NT2/D1 (cell line): Measurements from ENCODE around the gene CRY1.
"Not testable (repeated sequence)": the region's sequence is repeated elsewhere in the genome, so short reads cannot be mapped to it uniquely, and the experiment has no call there.

Experiments used
- DNase-seq: peaks from one replicate; pipeline ENCODE4 v3.0.0-alpha.2; 2011; ENCODE audit warnings: low read depth, low spot score
- H3K27me3 ChIP-seq: 2 replicates; pipeline ENCODE4 v1.6.0; 2011; ENCODE audit warnings: mild to moderate bottlenecking; ENCODE audit not compliant: insufficient read length, insufficient read depth
- H3K36me3 ChIP-seq: 2 replicates; pipeline ENCODE4 v1.6.1; 2011; ENCODE audit warnings: mild to moderate bottlenecking, low read length, mixed read lengths; ENCODE audit not compliant: insufficient read depth, insufficient read length
- H3K4me1 ChIP-seq: 2 replicates; pipeline ENCODE4 v1.5.1; 2011; ENCODE audit not compliant: insufficient read depth, insufficient read length
- H3K4me3 ChIP-seq: 2 replicates; pipeline ENCODE4 v1.5.1; 2011; ENCODE audit warnings: low read depth; ENCODE audit not compliant: insufficient read length
- H3K9ac ChIP-seq: 2 replicates; pipeline ENCODE4 v1.6.0; 2011; ENCODE audit warnings: low read depth; ENCODE audit not compliant: insufficient read length
- H3K9me3 ChIP-seq: 2 replicates; pipeline ENCODE4 v1.5.1; 2011; ENCODE audit warnings: mild to moderate bottlenecking, low read length; ENCODE audit not compliant: insufficient read depth
- SUZ12 ChIP-seq: IDR thresholded peaks from 2 replicates; pipeline ENCODE4 v1.6.1; 2011; ENCODE audit not compliant: insufficient read length, insufficient read depth; ENCODE audit errors: extremely low read depth
- YY1 ChIP-seq: IDR thresholded peaks from 2 replicates; pipeline ENCODE4 v1.6.1; 2011; ENCODE audit not compliant: insufficient read length, insufficient read depth
- ZNF274 ChIP-seq: IDR thresholded peaks from 2 replicates; pipeline ENCODE4 v1.6.1; 2011; ENCODE audit warnings: mild to moderate bottlenecking, low read depth, low read length

CRY1 gene

GRCh38 chr12:107119091-107119490 is 25.7 kb upstream of the CRY1 start:
- no peak for TF ChIP-seq SUZ12
- no peak for TF ChIP-seq YY1
- TF ChIP-seq ZNF274: no peak
- peaks cover 7% of the 10 kb centered on the region for H3K9me3 ChIP-seq
- no peak overlapping the region for H3K4me3 ChIP-seq
- H3K9ac ChIP-seq: no peak overlapping the region
- H3K4me1 ChIP-seq: no peaks in the 10 kb centered on the region
- DNase-seq: no peak
- no peaks in the 10 kb centered on the region for H3K36me3 ChIP-seq
- no peaks in the 10 kb centered on the region for H3K27me3 ChIP-seq

DNA sequence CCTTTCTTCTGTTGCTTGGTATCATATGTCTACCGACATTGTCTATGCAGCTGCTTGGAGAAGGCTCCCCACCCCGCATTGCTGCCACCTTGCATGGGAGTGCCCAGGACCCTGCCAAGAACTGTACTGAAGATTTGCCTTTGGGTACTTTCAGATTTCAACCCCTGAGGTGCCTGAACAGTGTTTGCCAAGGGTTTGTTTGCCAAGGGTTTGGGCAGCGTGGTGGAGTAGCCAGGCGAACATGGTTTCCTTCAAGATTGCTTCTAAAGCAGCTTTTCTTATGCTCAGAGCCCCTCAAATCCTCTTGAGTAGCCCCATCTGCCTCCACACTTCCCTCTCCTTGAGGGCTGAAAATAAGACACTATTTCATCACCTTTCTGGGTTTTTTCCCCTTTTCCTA is 25.3 kb upstream of the CRY1 start:
- Histone ChIP-seq H3K9me3 (peaks cover 5% of the 10 kb centered on the region), H3K27me3 (no peaks in the 10 kb centered on the region), H3K4me1 (no peaks in the 10 kb centered on the region), H3K36me3 (no peaks in the 10 kb centered on the region), H3K4me3 (no peak overlapping the region), H3K9ac (no peak overlapping the region)
- TF ChIP-seq YY1 (no peak), SUZ12 (no peak), ZNF274 (no peak)
- DNase-seq: no peak

GRCh38 chr12:107115119-107115518 is 21.8 kb upstream of the CRY1 start:
- Histone ChIP-seq H3K9me3 (no peaks in the 10 kb centered on the region), H3K4me1 (no peaks in the 10 kb centered on the region), H3K27me3 (no peaks in the 10 kb centered on the region), H3K4me3 (no peak overlapping the region), H3K36me3 (no peaks in the 10 kb centered on the region), H3K9ac (no peak overlapping the region)
- TF ChIP-seq YY1: no peak
- no peak for TF ChIP-seq SUZ12
- no peak for TF ChIP-seq ZNF274
- DNase-seq: no peak

- Histone ChIP-seq H3K36me3 (no peaks in the 10 kb centered on the region), H3K4me3 (no peak overlapping the region), H3K9me3 (no peaks in the 10 kb centered on the region), H3K9ac (no peak overlapping the region), H3K27me3 (no peaks in the 10 kb centered on the region), H3K4me1 (no peaks in the 10 kb centered on the region)
- no peak for DNase-seq
- TF ChIP-seq YY1 (no peak), ZNF274 (no peak), SUZ12 (no peak)
Observed at GRCh38 chr12:107111314-107111713, 18.0 kb upstream of the CRY1 start.

GRCh38 chr12:107109726-107110719 is 16.7 kb upstream of the CRY1 start:
- Histone ChIP-seq H3K9me3 (no peaks in the 10 kb centered on the region), H3K4me3 (no peak overlapping the region), H3K36me3 (no peaks in the 10 kb centered on the region), H3K4me1 (no peaks in the 10 kb centered on the region), H3K27me3 (no peaks in the 10 kb centered on the region), H3K9ac (no peak overlapping the region)
- no peak for DNase-seq
- TF ChIP-seq ZNF274: no peak
- TF ChIP-seq YY1: no peak
- no peak for TF ChIP-seq SUZ12

GRCh38 chr12:107108995-107109508 is 15.7 kb upstream of the CRY1 start:
- H3K9ac ChIP-seq: no peak overlapping the region
- no peaks in the 10 kb centered on the region for H3K4me1 ChIP-seq
- H3K36me3 ChIP-seq: no peaks in the 10 kb centered on the region
- DNase-seq: no peak
- H3K4me3 ChIP-seq: no peak overlapping the region
- TF ChIP-seq YY1 (no peak), SUZ12 (no peak), ZNF274 (no peak)
- H3K27me3 ChIP-seq: no peaks in the 10 kb centered on the region
- no peaks in the 10 kb centered on the region for H3K9me3 ChIP-seq

DNA sequence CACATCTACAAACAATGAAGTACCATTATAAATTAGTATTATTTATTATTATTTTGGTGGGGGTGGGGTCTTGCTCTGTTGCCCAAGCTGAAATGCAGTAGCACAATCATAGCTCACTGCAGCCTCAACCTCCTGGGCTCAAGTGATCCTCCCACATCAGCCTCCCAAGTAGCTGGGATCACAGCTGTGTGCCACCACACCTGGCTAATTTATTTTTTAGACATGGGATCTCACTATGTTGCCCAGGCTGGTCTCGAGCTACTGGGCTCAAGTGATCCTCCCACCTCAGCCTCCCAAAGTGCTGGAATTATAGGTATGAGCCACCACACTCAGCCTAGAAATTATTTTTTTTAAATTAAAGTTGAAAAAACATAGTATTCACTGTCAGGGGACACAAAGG is 15.0 kb upstream of the CRY1 start:
- not testable (repeated sequence) for H3K4me1 ChIP-seq, H3K27me3 ChIP-seq, H3K36me3 ChIP-seq, H3K4me3 ChIP-seq, H3K9me3 ChIP-seq, H3K9ac ChIP-seq, DNase-seq

DNA sequence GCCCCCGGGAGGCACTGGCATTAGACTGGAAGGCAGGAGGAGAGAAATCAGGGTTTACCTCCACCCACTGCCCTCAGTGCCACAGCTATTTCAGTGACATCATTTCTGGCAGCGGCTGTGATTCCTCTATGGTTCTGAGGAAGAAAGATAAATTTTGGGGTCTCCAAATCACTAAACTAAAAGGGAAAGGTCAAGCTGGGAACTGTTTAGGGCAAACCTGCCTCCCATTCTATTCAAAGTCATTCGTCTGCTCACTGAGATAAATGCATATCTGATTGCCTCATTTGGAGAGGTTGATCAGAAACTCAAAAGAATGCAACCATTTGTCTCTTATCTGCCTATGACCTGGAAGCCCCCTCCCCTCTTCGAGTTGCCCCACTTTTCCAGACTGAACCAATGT is 14.0 kb upstream of the CRY1 start:
- Histone ChIP-seq H3K27me3 (no peaks in the 10 kb centered on the region), H3K9ac (no peak overlapping the region), H3K9me3 (no peaks in the 10 kb centered on the region), H3K4me3 (no peak overlapping the region), H3K4me1 (no peaks in the 10 kb centered on the region), H3K36me3 (no peaks in the 10 kb centered on the region)
- TF ChIP-seq SUZ12 (no peak), ZNF274 (no peak), YY1 (no peak)
- DNase-seq: no peak
